Activated naive CD8-positive, alpha-beta T cell (primary cell): ENCODE results near the gene RYR2.

ENCODE experiments used
- H3K27ac Mint-ChIP-seq: one replicate; pipeline ENCODE4 v1.8.0; 2021; ENCODE audit warnings: mixed read lengths
- H3K27me3 Mint-ChIP-seq: one replicate; pipeline ENCODE4 v1.8.0; 2021; ENCODE audit warnings: mixed read lengths
- H3K36me3 Mint-ChIP-seq: one replicate; pipeline ENCODE4 v1.8.0; 2021; ENCODE audit warnings: mixed read lengths
- H3K4me1 Mint-ChIP-seq: one replicate; pipeline ENCODE4 v1.8.0; 2021; ENCODE audit warnings: low read depth, mixed read lengths
- H3K4me3 Mint-ChIP-seq: one replicate; pipeline ENCODE4 v1.8.0; 2021; ENCODE audit warnings: mild to moderate bottlenecking, mixed read lengths
- H3K9me3 Mint-ChIP-seq: one replicate; pipeline ENCODE4 v1.8.0; 2021; ENCODE audit warnings: low read depth, mixed read lengths

Gene RYR2

GRCh38 chr1:237084341-237085077 is 42.5 kb downstream of the RYR2 start:
- Mint-ChIP-seq H3K36me3 (no peaks in the 10 kb centered on the region), H3K4me1 (no peaks in the 10 kb centered on the region), H3K4me3 (no peak overlapping the region), H3K27me3 (no peaks in the 10 kb centered on the region), H3K9me3 (peaks cover 4% of the 10 kb centered on the region), H3K27ac (no peak overlapping the region)

GRCh38 chr1:237091691-237092090 is 49.7 kb downstream of the RYR2 start:
- no peaks in the 10 kb centered on the region for H3K4me1 Mint-ChIP-seq
- H3K9me3 Mint-ChIP-seq: no peaks in the 10 kb centered on the region
- no peak overlapping the region for H3K4me3 Mint-ChIP-seq
- no peak overlapping the region for H3K27ac Mint-ChIP-seq
- peaks cover 4% of the 10 kb centered on the region for H3K27me3 Mint-ChIP-seq
- no peaks in the 10 kb centered on the region for H3K36me3 Mint-ChIP-seq

DNA sequence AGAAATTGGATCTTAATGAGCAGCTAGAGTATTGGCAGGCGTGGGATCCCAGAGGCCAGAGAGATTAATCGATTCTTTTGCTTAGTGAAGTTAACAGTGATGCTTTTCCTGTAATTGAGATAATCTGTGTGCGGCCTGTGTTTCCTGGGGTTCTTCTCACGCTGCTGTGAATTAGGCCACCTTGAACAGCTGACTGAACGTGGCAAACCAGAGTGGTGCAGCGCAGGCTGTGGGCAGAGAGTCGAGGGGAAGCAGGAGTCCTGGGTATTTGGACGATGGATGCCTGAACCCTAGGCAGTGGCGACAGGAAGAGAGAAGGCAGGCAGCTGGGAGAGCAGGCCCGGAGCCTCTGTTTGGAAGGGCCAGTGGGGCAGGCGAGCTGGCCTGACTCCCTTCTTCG is 51.7 kb downstream of the RYR2 start:
- Mint-ChIP-seq H3K4me1 (no peaks in the 10 kb centered on the region), H3K27me3 (peaks cover 4% of the 10 kb centered on the region), H3K36me3 (no peaks in the 10 kb centered on the region), H3K9me3 (no peaks in the 10 kb centered on the region), H3K27ac (no peak overlapping the region), H3K4me3 (no peak overlapping the region)

GRCh38 chr1:237098541-237098940 is 56.6 kb downstream of the RYR2 start:
- no peaks in the 10 kb centered on the region for H3K9me3 Mint-ChIP-seq
- H3K4me3 Mint-ChIP-seq: no peak overlapping the region
- H3K27ac Mint-ChIP-seq: no peak overlapping the region
- peaks cover 4% of the 10 kb centered on the region for H3K27me3 Mint-ChIP-seq
- H3K36me3 Mint-ChIP-seq: no peaks in the 10 kb centered on the region
- no peaks in the 10 kb centered on the region for H3K4me1 Mint-ChIP-seq

DNA sequence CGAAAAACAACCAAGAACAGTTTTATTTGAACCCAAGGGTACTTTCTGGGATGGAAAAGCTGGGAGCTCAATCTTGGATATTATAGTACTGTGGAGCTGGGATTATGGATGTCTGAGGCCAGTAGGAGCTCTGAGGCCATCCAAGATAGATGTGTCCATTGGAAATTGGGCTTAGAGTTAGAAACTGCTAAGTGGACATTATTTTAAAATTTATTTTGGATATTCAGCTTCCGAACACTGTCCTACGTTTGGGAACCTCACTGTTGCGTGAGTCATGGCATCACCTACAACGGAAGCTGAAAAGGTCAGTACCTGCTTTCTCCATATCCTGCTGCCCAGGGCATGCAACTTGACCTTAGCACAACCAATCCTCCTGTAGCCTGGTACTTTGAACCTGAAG is 61.0 kb downstream of the RYR2 start:
- peaks cover 4% of the 10 kb centered on the region for H3K27me3 Mint-ChIP-seq
- H3K27ac Mint-ChIP-seq: no peak overlapping the region
- H3K9me3 Mint-ChIP-seq: no peaks in the 10 kb centered on the region
- H3K4me1 Mint-ChIP-seq: no peaks in the 10 kb centered on the region
- H3K36me3 Mint-ChIP-seq: no peaks in the 10 kb centered on the region
- H3K4me3 Mint-ChIP-seq: no peak overlapping the region

GRCh38 chr1:237104096-237104495 is 62.1 kb downstream of the RYR2 start:
- Mint-ChIP-seq H3K27ac (no peak overlapping the region), H3K36me3 (no peaks in the 10 kb centered on the region), H3K4me3 (no peak overlapping the region), H3K4me1 (no peaks in the 10 kb centered on the region), H3K9me3 (no peaks in the 10 kb centered on the region), H3K27me3 (peaks cover 4% of the 10 kb centered on the region)

GRCh38 chr1:237105826-237106225 is 63.8 kb downstream of the RYR2 start:
- peaks cover 3% of the 10 kb centered on the region for H3K27me3 Mint-ChIP-seq
- H3K27ac Mint-ChIP-seq: no peak overlapping the region
- H3K36me3 Mint-ChIP-seq: no peaks in the 10 kb centered on the region
- no peaks in the 10 kb centered on the region for H3K9me3 Mint-ChIP-seq
- H3K4me1 Mint-ChIP-seq: no peaks in the 10 kb centered on the region
- H3K4me3 Mint-ChIP-seq: no peak overlapping the region

- Mint-ChIP-seq H3K36me3 (no peaks in the 10 kb centered on the region), H3K9me3 (no peaks in the 10 kb centered on the region), H3K27me3 (peaks cover 7% of the 10 kb centered on the region), H3K4me3 (no peak overlapping the region), H3K4me1 (no peaks in the 10 kb centered on the region), H3K27ac (no peak overlapping the region)
Measured at GRCh38 chr1:237108297-237109040, 66.5 kb downstream of the RYR2 start.

GRCh38 chr1:237111807-237112206 is 69.8 kb downstream of the RYR2 start:
- no peaks in the 10 kb centered on the region for H3K4me1 Mint-ChIP-seq
- no peak overlapping the region for H3K4me3 Mint-ChIP-seq
- no peaks in the 10 kb centered on the region for H3K9me3 Mint-ChIP-seq
- H3K27me3 Mint-ChIP-seq: peaks cover 5% of the 10 kb centered on the region
- no peaks in the 10 kb centered on the region for H3K36me3 Mint-ChIP-seq
- no peak overlapping the region for H3K27ac Mint-ChIP-seq

DNA sequence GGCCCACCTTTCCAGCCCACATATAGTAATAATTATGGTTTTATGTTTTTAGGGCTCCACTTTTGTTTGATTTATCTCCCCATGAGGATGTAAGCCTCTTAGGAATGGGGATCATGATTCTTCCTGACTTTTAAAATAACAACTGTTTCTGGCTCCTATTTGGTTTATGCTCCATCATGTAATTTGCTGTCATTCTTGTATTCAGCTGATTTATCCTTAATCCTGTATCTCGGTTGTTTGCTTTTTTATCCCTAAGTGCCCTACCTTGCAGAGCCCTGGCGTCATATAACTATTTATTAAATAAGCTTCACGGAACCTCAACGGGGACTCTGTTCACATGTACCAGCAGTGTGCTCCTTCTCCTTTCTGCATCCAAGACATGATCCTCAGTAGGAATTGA is 70.7 kb downstream of the RYR2 start:
- Mint-ChIP-seq H3K4me1 (no peaks in the 10 kb centered on the region), H3K9me3 (no peaks in the 10 kb centered on the region), H3K36me3 (no peaks in the 10 kb centered on the region), H3K27ac (no peak overlapping the region), H3K27me3 (peaks cover 5% of the 10 kb centered on the region), H3K4me3 (no peak overlapping the region)

GRCh38 chr1:237115035-237115434 is 73.1 kb downstream of the RYR2 start:
- no peak overlapping the region for H3K27ac Mint-ChIP-seq
- H3K36me3 Mint-ChIP-seq: no peaks in the 10 kb centered on the region
- no peaks in the 10 kb centered on the region for H3K4me1 Mint-ChIP-seq
- no peaks in the 10 kb centered on the region for H3K9me3 Mint-ChIP-seq
- H3K4me3 Mint-ChIP-seq: no peak overlapping the region
- peaks cover 5% of the 10 kb centered on the region for H3K27me3 Mint-ChIP-seq

DNA sequence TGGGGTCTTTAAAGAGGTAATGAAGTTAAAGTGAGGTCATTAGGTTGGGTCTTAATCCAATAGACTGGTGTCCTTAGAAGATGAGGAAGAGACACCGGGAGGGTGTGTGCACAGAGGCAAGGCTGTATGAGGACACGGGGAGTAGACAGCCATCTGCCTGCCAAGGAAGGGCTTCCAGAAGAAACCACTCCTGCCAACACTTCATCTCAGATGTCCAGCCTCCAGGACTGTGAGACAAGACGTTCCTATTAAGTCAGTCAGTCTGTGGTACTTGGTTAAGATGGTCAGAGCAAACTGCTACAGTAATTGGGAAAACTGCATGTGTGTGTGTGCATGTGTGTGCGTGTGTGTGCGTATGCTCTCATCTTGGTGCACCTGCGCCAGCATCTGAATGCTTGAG is 77.1 kb downstream of the RYR2 start:
- no peaks in the 10 kb centered on the region for H3K9me3 Mint-ChIP-seq
- H3K4me3 Mint-ChIP-seq: no peak overlapping the region
- H3K4me1 Mint-ChIP-seq: no peaks in the 10 kb centered on the region
- no peak overlapping the region for H3K27ac Mint-ChIP-seq
- H3K27me3 Mint-ChIP-seq: no peaks in the 10 kb centered on the region
- H3K36me3 Mint-ChIP-seq: no peaks in the 10 kb centered on the region

- Mint-ChIP-seq H3K27ac (no peak overlapping the region), H3K4me1 (no peaks in the 10 kb centered on the region), H3K4me3 (no peak overlapping the region), H3K36me3 (no peaks in the 10 kb centered on the region), H3K9me3 (no peaks in the 10 kb centered on the region), H3K27me3 (peaks cover 6% of the 10 kb centered on the region)
Measured at GRCh38 chr1:237120683-237121082, 78.7 kb downstream of the RYR2 start.

DNA sequence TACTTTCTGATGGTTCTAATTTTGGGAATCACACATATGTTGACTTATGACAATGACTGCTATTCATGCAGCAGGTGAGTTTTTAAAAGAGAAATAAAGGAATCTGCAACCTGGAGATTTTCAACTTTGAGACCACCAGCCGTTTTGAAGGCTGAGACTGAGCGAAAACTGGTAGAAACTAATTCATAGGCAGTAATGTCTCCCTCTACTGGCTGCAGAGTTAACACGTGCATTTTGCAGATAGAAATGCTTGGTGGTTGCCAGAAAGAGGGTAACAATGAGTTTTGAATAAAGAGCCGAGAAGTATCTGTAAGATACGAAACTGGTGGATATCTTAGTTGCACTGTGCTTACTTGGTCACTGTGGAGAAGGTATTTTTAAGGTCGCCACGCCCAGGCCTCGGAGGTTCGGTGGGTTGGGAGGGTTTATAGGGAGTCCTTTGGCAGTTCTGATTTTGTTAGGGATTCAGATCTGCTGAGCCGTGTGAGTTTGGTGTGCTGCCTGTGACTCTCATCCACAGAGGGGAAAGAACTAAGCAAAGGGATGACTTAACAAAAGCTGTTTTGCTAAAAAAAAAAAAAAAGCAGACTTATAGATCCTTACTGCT is 83.0 kb downstream of the RYR2 start:
- H3K4me3 Mint-ChIP-seq: no peak overlapping the region
- peaks cover 5% of the 10 kb centered on the region for H3K9me3 Mint-ChIP-seq
- H3K4me1 Mint-ChIP-seq: no peaks in the 10 kb centered on the region
- H3K27me3 Mint-ChIP-seq: peaks cover 6% of the 10 kb centered on the region
- H3K36me3 Mint-ChIP-seq: no peaks in the 10 kb centered on the region
- no peak overlapping the region for H3K27ac Mint-ChIP-seq

DNA sequence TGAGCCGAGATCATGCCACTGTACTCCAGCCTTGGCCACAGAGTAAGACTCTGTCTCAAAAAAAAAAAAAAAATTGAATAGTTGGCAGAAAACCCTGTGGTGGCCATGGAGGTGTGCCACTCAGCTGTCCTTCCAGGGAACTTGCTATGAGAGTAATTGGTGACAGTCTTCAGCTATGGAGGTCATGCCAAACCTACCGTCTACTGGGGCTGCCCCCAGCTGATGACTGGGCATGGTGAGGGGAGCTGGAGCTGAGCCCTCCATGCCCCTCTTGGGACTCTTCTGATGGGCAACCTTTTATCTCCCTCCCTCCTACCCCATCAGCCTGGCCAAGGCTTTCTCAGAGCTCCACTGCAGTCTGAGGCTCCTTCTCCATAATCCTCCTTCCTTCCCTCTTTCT is 84.2 kb downstream of the RYR2 start:
- no peaks in the 10 kb centered on the region for H3K36me3 Mint-ChIP-seq
- no peaks in the 10 kb centered on the region for H3K4me1 Mint-ChIP-seq
- peaks cover 5% of the 10 kb centered on the region for H3K9me3 Mint-ChIP-seq
- H3K27ac Mint-ChIP-seq: no peak overlapping the region
- H3K27me3 Mint-ChIP-seq: peaks cover 6% of the 10 kb centered on the region
- H3K4me3 Mint-ChIP-seq: no peak overlapping the region
